K562 (cell line): ENCODE measurements around the gene PPIH. TPM values are rescaled to one million over a fixed set of nuclear protein-coding genes. Genes with fewer than 3 reads are reported as not detected.

Experiments used
- CREB1 ChIP-seq, 2 experiments: sonication (generic) in 1 of 2; formaldehyde crosslinking in 1 of 2; IDR thresholded peaks; 2 replicates each; pipeline versions ENCODE4 v1.6.1 to v1.8.0; 2012 to 2022; ENCODE audit warnings: inconsistent platforms in 1 of 2, mild to moderate bottlenecking in 1 of 2, missing genetic modification reagents in 1 of 2, moderate library complexity in 1 of 2
- GABPB1 ChIP-seq: sonication (generic); formaldehyde crosslinking; IDR thresholded peaks from 2 replicates; pipeline ENCODE4 v1.8.0; 2022; ENCODE audit warnings: mild to moderate bottlenecking, missing genetic modification reagents
- GTF2F1 ChIP-seq: IDR thresholded peaks from 2 replicates; pipeline ENCODE4 v1.6.1; 2011; ENCODE audit warnings: low read depth, low read length, improper control_type of control experiment
- HDAC3 ChIP-seq: fragments of 450-650 bp; IDR thresholded peaks from 2 replicates; pipeline ENCODE4 v1.6.1; 2018; ENCODE audit warnings: borderline replicate concordance, mild to moderate bottlenecking, moderate library complexity; ENCODE audit not compliant: partially characterized antibody
- HLTF ChIP-seq: fragments of 450-650 bp; IDR thresholded peaks from 2 replicates; pipeline ENCODE4 v1.6.1; 2016
- MTF1 ChIP-seq: fragments of 250-450 bp; sonication (Bioruptor Pico); IDR thresholded peaks from 2 replicates; pipeline ENCODE4 v1.9.0; 2021; ENCODE audit warnings: moderate library complexity, mild to moderate bottlenecking, inconsistent platforms, borderline replicate concordance
- NBN ChIP-seq: fragments of 450-650 bp; IDR thresholded peaks from 2 replicates; pipeline ENCODE4 v1.6.1; 2016; ENCODE audit warnings: low read depth, mild to moderate bottlenecking
- PHF20 ChIP-seq: fragments of 450-650 bp; IDR thresholded peaks from 2 replicates; pipeline ENCODE4 v1.6.1; 2018; ENCODE audit not compliant: partially characterized antibody
- SMAD1 ChIP-seq: fragments of 150-350 bp; IDR thresholded peaks from 2 replicates; pipeline ENCODE4 v1.6.1; 2014; ENCODE audit warnings: low read length, low read depth; ENCODE audit not compliant: partially characterized antibody
- TAL1 ChIP-seq: fragments of 450-650 bp; IDR thresholded peaks from 2 replicates; pipeline ENCODE4 v1.6.1; 2016; ENCODE audit warnings: mild to moderate bottlenecking
- TBL1XR1 ChIP-seq, 2 experiments: IDR thresholded peaks; 2 replicates each; pipeline ENCODE4 v1.6.1; 2012; ENCODE audit warnings: improper control_type of control experiment in 2 of 2, low read length in 2 of 2, mild to moderate bottlenecking in 1 of 2
- WHSC1 ChIP-seq: IDR thresholded peaks from one replicate; pipeline ENCODE4 v1.6.1; 2012; ENCODE audit warnings: low read length, control low read depth, inconsistent platforms
- ZFP36 ChIP-seq: fragments of 150-350 bp; IDR thresholded peaks from 2 replicates; pipeline ENCODE4 v1.6.1; 2018; ENCODE audit warnings: low read length, low read depth; ENCODE audit not compliant: partially characterized antibody
- ZNF12 ChIP-seq: sonication (generic); formaldehyde crosslinking; IDR thresholded peaks from 2 replicates; pipeline ENCODE4 v1.4.0; 2020; ENCODE audit warnings: mild to moderate bottlenecking, missing genetic modification reagents
- polyA plus RNA-seq, 8 experiments: library from polyadenylated mRNA; depleted of rRNA in 4 of 8; stranded (reverse) in 5 of 8; unstranded in 3 of 8; fragments of >200 nt; fragmentation: Nextera tagmentation in 2 of 8; fragmentation: Illumina TruSeq in 1 of 8; extraction: Ambion mirVana in 2 of 8; extraction: Trizol in 1 of 8; gene quantifications; 2 replicates each; pipeline versions ENCODE4 v1.2.1 to v1.2.3, GENCODE V29; 2011 to 2014; ENCODE audit warnings: inconsistent platforms in 1 of 8, missing spikeins in 1 of 8
- total RNA-seq, 7 experiments: library from RNA; depleted of rRNA in 6 of 7; stranded (reverse); fragments of >200 nt in 6 of 7; fragmentation: Illumina TruSeq in 2 of 7; extraction: Trizol in 2 of 7; gene quantifications; 2 replicates each; pipeline versions ENCODE4 v1.2.1 to v1.2.3, GENCODE V29; 2011 to 2021; ENCODE audit warnings: low replicate concordance in 1 of 7
- TF ChIP-seq, protein P1 (sequence below): IDR thresholded peaks from 2 replicates; pipeline ENCODE4 v1.6.1; 2012; ENCODE audit warnings: low read depth, low read length, improper control_type of control experiment, borderline replicate concordance
- TF ChIP-seq, protein P2 (sequence below): sonication (generic); formaldehyde crosslinking; IDR thresholded peaks from 2 replicates; pipeline ENCODE4 v1.8.0; 2023; ENCODE audit warnings: mild to moderate bottlenecking, missing genetic modification reagents
- TF ChIP-seq, protein P3 (sequence below): sonication (generic); formaldehyde crosslinking; IDR thresholded peaks from 2 replicates; pipeline ENCODE4 v1.8.1; 2022; ENCODE audit warnings: missing genetic modification reagents
- TF ChIP-seq, protein P4 (sequence below): fragments of 250-450 bp; sonication (Bioruptor Pico); IDR thresholded peaks from 2 replicates; pipeline ENCODE4 v1.9.0; 2021; ENCODE audit warnings: mild to moderate bottlenecking

The PPIH gene
- total and polyA plus RNA-seq, 9 of the 15 experiments (the other 6 are each of a cell fraction or from before 2014, with no cell fraction given): 197 to 470 (median 277) TPM

DNA sequence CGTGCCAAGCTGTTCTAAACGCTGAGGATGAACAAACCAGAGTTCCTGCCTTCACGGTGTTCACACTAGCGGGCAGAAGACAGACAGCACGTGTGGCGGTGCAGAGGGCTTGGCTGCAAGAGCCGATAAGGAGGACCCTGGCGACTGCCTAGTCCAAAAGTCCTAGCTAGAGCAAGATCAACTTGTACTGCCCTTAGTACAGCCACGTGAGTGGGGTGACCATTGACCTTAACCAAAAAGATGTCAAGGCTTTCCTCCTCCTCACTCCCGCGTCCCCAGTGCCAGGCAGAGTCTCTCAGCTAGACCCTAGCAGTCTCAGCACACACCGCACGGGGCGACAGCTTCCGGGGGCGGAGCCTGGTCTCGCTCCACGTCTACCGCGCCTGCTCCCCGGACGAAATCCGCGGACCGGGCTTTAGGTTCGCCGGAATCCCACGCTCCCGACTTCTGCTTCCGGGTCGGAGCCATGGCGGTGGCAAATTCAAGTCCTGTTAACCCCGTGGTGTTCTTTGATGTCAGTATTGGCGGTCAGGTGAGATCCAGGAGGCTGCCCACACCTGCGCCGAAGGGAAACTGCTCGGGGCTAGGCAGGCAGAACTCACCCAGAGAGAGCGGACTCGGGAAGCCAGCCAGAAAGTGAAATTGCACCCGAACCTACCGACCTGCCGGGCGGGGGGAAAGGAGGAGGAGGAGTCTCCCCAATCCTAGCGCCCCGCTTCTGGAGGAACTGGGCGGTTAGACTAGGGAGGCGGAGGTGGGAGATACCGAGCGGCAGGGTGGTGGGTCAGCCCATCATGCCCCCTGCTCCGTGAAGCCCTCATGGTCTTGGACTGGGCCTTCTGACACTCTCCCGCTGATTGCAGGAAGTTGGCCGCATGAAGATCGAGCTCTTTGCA lies at the start of gene PPIH (continued):
- peak; percentile 95 for TF ChIP-seq PHF20
- TF ChIP-seq, protein P1, sequence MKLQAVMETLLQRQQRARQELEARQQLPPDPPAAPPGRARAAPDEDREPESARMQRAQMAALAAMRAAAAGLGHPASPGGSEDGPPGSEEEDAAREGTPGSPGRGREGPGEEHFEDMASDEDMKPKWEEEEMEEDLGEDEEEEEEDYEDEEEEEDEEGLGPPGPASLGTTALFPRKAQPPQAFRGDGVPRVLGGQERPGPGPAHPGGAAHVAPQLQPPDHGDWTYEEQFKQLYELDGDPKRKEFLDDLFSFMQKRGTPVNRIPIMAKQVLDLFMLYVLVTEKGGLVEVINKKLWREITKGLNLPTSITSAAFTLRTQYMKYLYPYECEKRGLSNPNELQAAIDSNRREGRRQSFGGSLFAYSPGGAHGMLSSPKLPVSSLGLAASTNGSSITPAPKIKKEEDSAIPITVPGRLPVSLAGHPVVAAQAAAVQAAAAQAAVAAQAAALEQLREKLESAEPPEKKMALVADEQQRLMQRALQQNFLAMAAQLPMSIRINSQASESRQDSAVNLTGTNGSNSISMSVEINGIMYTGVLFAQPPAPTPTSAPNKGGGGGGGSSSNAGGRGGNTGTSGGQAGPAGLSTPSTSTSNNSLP: no peak
- peak; percentile 17 for TF ChIP-seq ZFP36
- TF ChIP-seq HDAC3: peak; percentile 58
- TF ChIP-seq TBL1XR1 (IDR thresholded peaks at IDR 0.05; ENCODE audit: low read length in 2 of 2): no peak; a peak in 1 of 4 replicates
- TF ChIP-seq, protein P2, sequence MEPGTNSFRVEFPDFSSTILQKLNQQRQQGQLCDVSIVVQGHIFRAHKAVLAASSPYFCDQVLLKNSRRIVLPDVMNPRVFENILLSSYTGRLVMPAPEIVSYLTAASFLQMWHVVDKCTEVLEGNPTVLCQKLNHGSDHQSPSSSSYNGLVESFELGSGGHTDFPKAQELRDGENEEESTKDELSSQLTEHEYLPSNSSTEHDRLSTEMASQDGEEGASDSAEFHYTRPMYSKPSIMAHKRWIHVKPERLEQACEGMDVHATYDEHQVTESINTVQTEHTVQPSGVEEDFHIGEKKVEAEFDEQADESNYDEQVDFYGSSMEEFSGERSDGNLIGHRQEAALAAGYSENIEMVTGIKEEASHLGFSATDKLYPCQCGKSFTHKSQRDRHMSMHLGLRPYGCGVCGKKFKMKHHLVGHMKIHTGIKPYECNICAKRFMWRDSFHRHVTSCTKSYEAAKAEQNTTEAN (CRISPR knock-in tag): peak; percentile 16; the same call in 1 of the 2 replicates
- TF ChIP-seq NBN: peak; percentile 90
- peak; percentile 80 for TF ChIP-seq CREB1 (IDR thresholded peaks at IDR 0.05)
- TF ChIP-seq CREB1 (CRISPR knock-in tag; IDR thresholded peaks at IDR 0.05): peak; percentile 90
- peak; percentile 33; the same call in 1 of the 2 replicates for TF ChIP-seq GTF2F1
- peak; percentile 99 for TF ChIP-seq GABPB1 (CRISPR knock-in tag)
- TF ChIP-seq ZNF12 (CRISPR knock-in tag): 0 out of 2 replicates have a peak, but pooled peaks have one; percentile 24
- TF ChIP-seq MTF1: no peak
- TF ChIP-seq, protein P3, sequence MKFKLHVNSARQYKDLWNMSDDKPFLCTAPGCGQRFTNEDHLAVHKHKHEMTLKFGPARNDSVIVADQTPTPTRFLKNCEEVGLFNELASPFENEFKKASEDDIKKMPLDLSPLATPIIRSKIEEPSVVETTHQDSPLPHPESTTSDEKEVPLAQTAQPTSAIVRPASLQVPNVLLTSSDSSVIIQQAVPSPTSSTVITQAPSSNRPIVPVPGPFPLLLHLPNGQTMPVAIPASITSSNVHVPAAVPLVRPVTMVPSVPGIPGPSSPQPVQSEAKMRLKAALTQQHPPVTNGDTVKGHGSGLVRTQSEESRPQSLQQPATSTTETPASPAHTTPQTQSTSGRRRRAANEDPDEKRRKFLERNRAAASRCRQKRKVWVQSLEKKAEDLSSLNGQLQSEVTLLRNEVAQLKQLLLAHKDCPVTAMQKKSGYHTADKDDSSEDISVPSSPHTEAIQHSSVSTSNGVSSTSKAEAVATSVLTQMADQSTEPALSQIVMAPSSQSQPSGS (CRISPR knock-in tag): no peak
- TF ChIP-seq HLTF: 0 out of 2 replicates have a peak, but pooled peaks have one; percentile 4
- TF ChIP-seq TAL1: peak; percentile 27; the same call in 1 of the 2 replicates
- TF ChIP-seq, protein P4, sequence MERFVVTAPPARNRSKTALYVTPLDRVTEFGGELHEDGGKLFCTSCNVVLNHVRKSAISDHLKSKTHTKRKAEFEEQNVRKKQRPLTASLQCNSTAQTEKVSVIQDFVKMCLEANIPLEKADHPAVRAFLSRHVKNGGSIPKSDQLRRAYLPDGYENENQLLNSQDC: no peak
- TF ChIP-seq SMAD1: no peak
- TF ChIP-seq WHSC1: no peak
